ENCODE measurements around the gene PLA1A.

PLA1A gene

GRCh38 chr3:119558626-119559317 lies 38.9 kb upstream of the PLA1A start:
- no peaks in the 10 kb centered on the region for H3K9me2 ChIP-seq (replicated peaks; ENCODE audit: low read depth, low read length)
- H3K9me3 ChIP-seq (ENCODE audit: insufficient read depth, low read depth, low read length) = no peaks in the 10 kb centered on the region
- H3K79me2 ChIP-seq (ENCODE audit: insufficient read depth, low read length) = no peaks in the 10 kb centered on the region
- 0 out of 2 replicates have a peak overlapping the region, but pooled peaks have one; percentile 44 for H2AFZ ChIP-seq (ENCODE audit: low read length)
- H4K20me1 ChIP-seq (ENCODE audit: insufficient read depth, low read length, poor library complexity, severe bottlenecking) = no peaks in the 10 kb centered on the region
- H3K9ac ChIP-seq (ENCODE audit: low read depth, low read length, poor library complexity, severe bottlenecking) = no peak overlapping the region
- no peaks in the 10 kb centered on the region for H3K4me1 ChIP-seq (ENCODE audit: insufficient read depth, low read length, poor library complexity, severe bottlenecking)
- H3K36me3 ChIP-seq (ENCODE audit: insufficient read depth, low read length) = no peaks in the 10 kb centered on the region
- H3K27me3 ChIP-seq (ENCODE audit: insufficient read depth, low read length, poor library complexity, severe bottlenecking) = no peaks in the 10 kb centered on the region
- TF ChIP-seq, protein P1, sequence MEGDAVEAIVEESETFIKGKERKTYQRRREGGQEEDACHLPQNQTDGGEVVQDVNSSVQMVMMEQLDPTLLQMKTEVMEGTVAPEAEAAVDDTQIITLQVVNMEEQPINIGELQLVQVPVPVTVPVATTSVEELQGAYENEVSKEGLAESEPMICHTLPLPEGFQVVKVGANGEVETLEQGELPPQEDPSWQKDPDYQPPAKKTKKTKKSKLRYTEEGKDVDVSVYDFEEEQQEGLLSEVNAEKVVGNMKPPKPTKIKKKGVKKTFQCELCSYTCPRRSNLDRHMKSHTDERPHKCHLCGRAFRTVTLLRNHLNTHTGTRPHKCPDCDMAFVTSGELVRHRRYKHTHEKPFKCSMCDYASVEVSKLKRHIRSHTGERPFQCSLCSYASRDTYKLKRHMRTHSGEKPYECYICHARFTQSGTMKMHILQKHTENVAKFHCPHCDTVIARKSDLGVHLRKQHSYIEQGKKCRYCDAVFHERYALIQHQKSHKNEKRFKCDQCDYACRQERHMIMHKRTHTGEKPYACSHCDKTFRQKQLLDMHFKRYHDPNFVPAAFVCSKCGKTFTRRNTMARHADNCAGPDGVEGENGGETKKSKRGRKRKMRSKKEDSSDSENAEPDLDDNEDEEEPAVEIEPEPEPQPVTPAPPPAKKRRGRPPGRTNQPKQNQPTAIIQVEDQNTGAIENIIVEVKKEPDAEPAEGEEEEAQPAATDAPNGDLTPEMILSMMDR (conservative IDR thresholded peaks at IDR 0.05; ENCODE audit: low read length) = no peak
- TF ChIP-seq EZH2phosphoT487 (IDR thresholded peaks at IDR 0.05; ENCODE audit: borderline replicate concordance) = no peak
- no peak overlapping the region for H3K4me3 ChIP-seq (ENCODE audit: low read length, poor library complexity, severe bottlenecking)
- H3K4me2 ChIP-seq (ENCODE audit: low read depth, low read length, poor library complexity, severe bottlenecking) = no peak overlapping the region
- no peaks in the 10 kb centered on the region for H3F3A ChIP-seq (ENCODE audit: low read depth)

DNA sequence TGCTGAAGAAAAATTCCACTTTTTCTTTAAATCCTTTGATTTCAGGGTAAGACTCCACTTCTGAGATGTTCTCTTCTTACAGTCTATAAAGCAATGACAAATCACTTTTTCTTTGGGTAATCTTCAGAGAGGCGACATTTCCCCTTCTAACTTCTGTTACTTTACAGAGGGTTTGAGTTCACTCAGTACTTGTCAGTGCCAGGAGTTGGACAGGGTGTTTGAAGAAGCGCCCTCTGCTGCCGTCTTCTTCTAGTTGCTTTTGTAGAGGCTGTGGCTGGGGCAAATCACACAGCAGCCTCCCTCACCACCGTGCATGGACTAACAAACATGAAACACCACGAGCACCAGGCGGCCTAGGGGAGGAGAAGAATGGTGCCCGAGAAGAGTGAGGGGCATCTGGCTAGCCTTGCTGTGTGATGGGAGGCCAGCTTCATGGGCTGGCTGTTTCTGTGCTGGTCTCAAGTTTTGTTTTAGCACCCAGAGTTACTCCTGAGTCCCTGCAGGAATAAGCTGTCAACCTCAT lies 38.2 kb upstream of the PLA1A start, which contains the start of gene CD80:
Gene CD80, minus strand, starts transcription at position 174 of the 523 bp plus-strand sequence. CDS start 1,886 bp downstream, outside the sequence.
- Histone ChIP-seq H3K9me2 (replicated peaks; ENCODE audit: low read depth, low read length) (no peaks in the 10 kb centered on the region), H2AFZ (ENCODE audit: low read length) (peak within 1 kb of the TSS; percentile 87), H3K9ac (ENCODE audit: low read depth, low read length, poor library complexity, severe bottlenecking) (no peak within 1 kb of the TSS), H3K27me3 (ENCODE audit: insufficient read depth, low read length, poor library complexity, severe bottlenecking) (no peaks in the 10 kb centered on the region), H3K36me3 (ENCODE audit: insufficient read depth, low read length) (no peaks in the 10 kb centered on the region), H3K9me3 (ENCODE audit: insufficient read depth, low read depth, low read length) (no peaks in the 10 kb centered on the region), H3K79me2 (ENCODE audit: insufficient read depth, low read length) (no peaks in the 10 kb centered on the region), H3F3A (ENCODE audit: low read depth) (no peaks in the 10 kb centered on the region), H3K4me2 (ENCODE audit: low read depth, low read length, poor library complexity, severe bottlenecking) (peak within 1 kb of the TSS; percentile 40), H3K4me1 (ENCODE audit: insufficient read depth, low read length, poor library complexity, severe bottlenecking) (no peaks in the 10 kb centered on the region), H3K4me3 (ENCODE audit: low read length, poor library complexity, severe bottlenecking) (peak within 1 kb of the TSS; percentile 19), H4K20me1 (ENCODE audit: insufficient read depth, low read length, poor library complexity, severe bottlenecking) (no peaks in the 10 kb centered on the region)
- TF ChIP-seq, protein P1 (conservative IDR thresholded peaks at IDR 0.05; ENCODE audit: low read length) = peak; percentile 61
- no peak for TF ChIP-seq EZH2phosphoT487 (IDR thresholded peaks at IDR 0.05; ENCODE audit: borderline replicate concordance)

DNA sequence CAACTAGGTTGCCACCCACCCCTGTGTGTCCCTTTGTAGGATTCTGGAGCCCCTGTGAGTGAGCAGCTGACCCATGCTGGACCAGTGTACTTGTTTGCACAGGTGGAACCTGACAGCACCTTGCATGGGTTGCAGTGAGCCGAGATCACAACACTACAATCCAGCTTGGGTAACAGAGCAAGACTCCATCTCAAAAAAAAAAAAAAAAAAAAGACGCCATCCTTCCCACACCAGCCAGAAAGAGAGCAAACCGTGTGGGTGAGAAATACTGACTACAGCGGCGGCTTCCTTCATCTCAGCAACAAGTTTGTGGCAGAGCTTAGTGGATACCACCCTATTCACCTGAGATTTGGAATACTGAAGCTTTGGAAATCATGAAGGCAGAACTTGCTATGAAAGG lies 37.5 kb upstream of the PLA1A start:
- Histone ChIP-seq H3K27me3 (ENCODE audit: insufficient read depth, low read length, poor library complexity, severe bottlenecking) (no peaks in the 10 kb centered on the region), H3K79me2 (ENCODE audit: insufficient read depth, low read length) (no peaks in the 10 kb centered on the region), H3K9me3 (ENCODE audit: insufficient read depth, low read depth, low read length) (no peaks in the 10 kb centered on the region), H3K36me3 (ENCODE audit: insufficient read depth, low read length) (no peaks in the 10 kb centered on the region), H3K4me2 (ENCODE audit: low read depth, low read length, poor library complexity, severe bottlenecking) (peak overlapping the region; percentile 40), H3F3A (ENCODE audit: low read depth) (no peaks in the 10 kb centered on the region), H2AFZ (ENCODE audit: low read length) (peak overlapping the region; percentile 87), H3K9me2 (replicated peaks; ENCODE audit: low read depth, low read length) (no peaks in the 10 kb centered on the region), H3K9ac (ENCODE audit: low read depth, low read length, poor library complexity, severe bottlenecking) (no peak overlapping the region), H3K4me1 (ENCODE audit: insufficient read depth, low read length, poor library complexity, severe bottlenecking) (no peaks in the 10 kb centered on the region), H4K20me1 (ENCODE audit: insufficient read depth, low read length, poor library complexity, severe bottlenecking) (no peaks in the 10 kb centered on the region), H3K4me3 (ENCODE audit: low read length, poor library complexity, severe bottlenecking) (no peak overlapping the region)
- TF ChIP-seq EZH2phosphoT487 (IDR thresholded peaks at IDR 0.05; ENCODE audit: borderline replicate concordance) = no peak
- TF ChIP-seq, protein P1 (conservative IDR thresholded peaks at IDR 0.05; ENCODE audit: low read length) = no peak

Measured in Loucy (cell line).